IMR-90 (cell line): ENCODE measurements around the gene NFIA. TPM values are rescaled to one million over a fixed set of nuclear protein-coding genes. Genes with fewer than 3 reads are reported as not detected.

Source experiments
- ATAC-seq: fragments of 200-7000 bp; cut with Tn5 transposase; 2 replicates; pipeline ENCODE4 v1.9.1; 2020; ENCODE audit warnings: low read depth, mild to moderate bottlenecking, moderate library complexity
- BruUV-seq: library from RNA; stranded (reverse); fragments of 400-500 nt; replicated peaks from 2 replicates; lab custom pipeline; 2021; lab: Mats Ljungman, UMichigan
- CTCF ChIA-PET: fragments of 300-600 bp; formaldehyde crosslinking; extraction: SDS; loops from one replicate; lab custom pipeline; 2021; ENCODE audit warnings: antibody characterized with exemption; lab: Yijun Ruan, JAX
- POLR2A ChIA-PET: fragments of 300-600 bp; sonication (Branson Sonifier 250); formaldehyde crosslinking; loops from one replicate; lab custom pipeline; 2022; ENCODE audit warnings: antibody characterized with exemption; ENCODE audit not compliant: unreplicated experiment; lab: Charles Lee
- DNase-seq: peaks from one replicate; pipeline ENCODE4 v3.0.0; 2013
- H2AFZ ChIP-seq: replicated peaks from 2 replicates; pipeline ENCODE3; 2013; ENCODE audit warnings: low read length, mild to moderate bottlenecking; ENCODE audit not compliant: poor library complexity
- H2AK5ac ChIP-seq: 2 replicates; pipeline ENCODE4 v1.6.1; 2013; ENCODE audit warnings: low read depth, low read length, inconsistent platforms
- H2AK9ac ChIP-seq: replicated peaks from 2 replicates; pipeline ENCODE3; 2013; ENCODE audit warnings: mild to moderate bottlenecking, low read depth, low read length, moderate library complexity; ENCODE audit not compliant: poor library complexity
- H2BK120ac ChIP-seq: 2 replicates; pipeline ENCODE4 v1.6.1; 2013; ENCODE audit warnings: low read depth, low read length, inconsistent platforms
- H2BK15ac ChIP-seq: 3 replicates; pipeline ENCODE4 v1.6.1; 2013; ENCODE audit warnings: low read depth, low read length, inconsistent platforms
- H2BK20ac ChIP-seq: 2 replicates; pipeline ENCODE4 v1.6.1; 2013; ENCODE audit warnings: low read depth, mild to moderate bottlenecking, inconsistent platforms, low read length, moderate library complexity
- H2BK5ac ChIP-seq: 2 replicates; pipeline ENCODE4 v1.6.1; 2013; ENCODE audit warnings: mild to moderate bottlenecking, low read depth, low read length, inconsistent platforms; ENCODE audit not compliant: poor library complexity, severe bottlenecking
- H3K14ac ChIP-seq: replicated peaks from 2 replicates; pipeline ENCODE4 v1.6.1; 2013; ENCODE audit warnings: low read depth, low read length, inconsistent platforms
- H3K18ac ChIP-seq: 2 replicates; pipeline ENCODE4 v1.6.1; 2013; ENCODE audit warnings: low read depth, low read length, control low read depth
- H3K23ac ChIP-seq: 2 replicates; pipeline ENCODE4 v1.6.1; 2013; ENCODE audit warnings: low read depth, low read length, inconsistent platforms
- H3K27ac ChIP-seq: 2 replicates; pipeline ENCODE4 v1.5.1; 2013; ENCODE audit warnings: mild to moderate bottlenecking, control low read depth, low read length; ENCODE audit not compliant: insufficient read depth
- H3K27me3 ChIP-seq: 2 replicates; pipeline ENCODE4 v1.6.1; 2013; ENCODE audit warnings: low read length; ENCODE audit not compliant: control insufficient read depth, insufficient read depth
- H3K36me3 ChIP-seq: 2 replicates; pipeline ENCODE4 v1.6.1; 2013; ENCODE audit warnings: low read length, mixed read lengths; ENCODE audit not compliant: control insufficient read depth, insufficient read depth
- H3K4ac ChIP-seq: 2 replicates; pipeline ENCODE4 v1.6.1; 2013; ENCODE audit warnings: low read depth, low read length, inconsistent platforms
- H3K4me1 ChIP-seq: 2 replicates; pipeline ENCODE4 v1.6.1; 2013; ENCODE audit warnings: low read length, mixed read lengths; ENCODE audit not compliant: control insufficient read depth, insufficient read depth
- H3K4me2 ChIP-seq: 2 replicates; pipeline ENCODE4 v1.6.1; 2013; ENCODE audit warnings: low read depth, mild to moderate bottlenecking, control low read depth, low read length, moderate library complexity
- H3K4me3 ChIP-seq: 2 replicates; pipeline ENCODE4 v1.5.1; 2013; ENCODE audit warnings: low read depth, mild to moderate bottlenecking, control low read depth, low read length, moderate library complexity; ENCODE audit not compliant: insufficient read depth
- H3K56ac ChIP-seq: 2 replicates; pipeline ENCODE4 v1.6.1; 2013; ENCODE audit warnings: low read length, inconsistent platforms; ENCODE audit not compliant: insufficient read depth; ENCODE audit errors: extremely low read depth
- H3K79me1 ChIP-seq, 2 experiments: 2 replicates each; pipeline ENCODE4 v1.6.1; 2013; ENCODE audit warnings: low read length in 2 of 2, inconsistent platforms in 1 of 2, low read depth in 1 of 2
- H3K9ac ChIP-seq: 2 replicates; pipeline ENCODE4 v1.6.1; 2013; ENCODE audit warnings: low read depth, low read length, control low read depth
- H3K9me1 ChIP-seq: 2 replicates; pipeline ENCODE4 v1.6.1; 2013; ENCODE audit warnings: low read length, inconsistent platforms; ENCODE audit not compliant: insufficient read depth
- H3K9me3 ChIP-seq: 2 replicates; pipeline ENCODE4 v1.6.1; 2013; ENCODE audit warnings: low read length; ENCODE audit not compliant: control insufficient read depth, insufficient read depth
- H4K20me1 ChIP-seq: 2 replicates; pipeline ENCODE4 v1.6.1; 2013; ENCODE audit warnings: low read length, inconsistent platforms; ENCODE audit not compliant: insufficient read depth
- H4K5ac ChIP-seq: 2 replicates; pipeline ENCODE4 v1.6.1; 2013; ENCODE audit warnings: mild to moderate bottlenecking, low read depth, low read length, control low read depth
- H4K8ac ChIP-seq, 2 experiments: 2 replicates each; pipeline ENCODE4 v1.6.1; 2013; ENCODE audit warnings: low read depth in 2 of 2, low read length in 2 of 2, control low read depth in 1 of 2, inconsistent platforms in 1 of 2
- H4K91ac ChIP-seq: 2 replicates; pipeline ENCODE4 v1.6.1; 2013; ENCODE audit warnings: low read depth, low read length, inconsistent platforms; ENCODE audit not compliant: insufficient read depth
- CEBPB ChIP-seq: IDR thresholded peaks from 2 replicates; pipeline ENCODE4 v1.6.1; 2012; ENCODE audit warnings: low read depth, low read length, improper control_type of control experiment
- MAFK ChIP-seq: IDR thresholded peaks from 2 replicates; pipeline ENCODE4 v1.6.1; 2012; ENCODE audit warnings: low read depth, low read length, improper control_type of control experiment
- POLR2A ChIP-seq: IDR thresholded peaks from 2 replicates; pipeline ENCODE4 v1.6.1; 2012; ENCODE audit warnings: mild to moderate bottlenecking, low read depth, low read length
- RAD21 ChIP-seq: IDR thresholded peaks from 2 replicates; pipeline ENCODE4 v1.6.1; 2012; ENCODE audit warnings: low read length, improper control_type of control experiment
- RCOR1 ChIP-seq: IDR thresholded peaks from 2 replicates; pipeline ENCODE4 v1.6.1; 2012; ENCODE audit warnings: mild to moderate bottlenecking, low read length, improper control_type of control experiment; ENCODE audit not compliant: insufficient replicate concordance
- RFX5 ChIP-seq: IDR thresholded peaks from 2 replicates; pipeline ENCODE4 v1.8.0; 2012; ENCODE audit warnings: low read depth, mild to moderate bottlenecking, low read length, moderate library complexity
- WGBS, 2 experiments: methylation state at CpG; one replicate each; pipeline versions ENCODE4 v1.1.5 to v1.1.7; 2013; ENCODE audit warnings: missing lambda C conversion rate in 2 of 2; ENCODE audit not compliant: insufficient read length in 1 of 2; ENCODE audit errors: extremely low coverage in 2 of 2; 5-methylcytosine and 5-hydroxymethylcytosine counted together
- dilution Hi-C: fragments of 300-500 bp; cut with HindIII; formaldehyde crosslinking; loops from one replicate; pipeline ENCODE4 v1.14.3; 2018; ENCODE audit warnings: low sequenced_read_pairs; ENCODE audit not compliant: unreplicated experiment
- in situ Hi-C: fragments of 300-500 bp; cut with MboI; formaldehyde crosslinking; loops from 3 replicates; pipeline ENCODE4 v1.14.3; 2019; ENCODE audit warnings: low sequenced_read_pairs, inconsistent platforms, mixed read lengths
- intact Hi-C: fragments of 100-400 bp; cut with micrococcal nuclease; formaldehyde crosslinking; loops from 2 replicates; pipeline ENCODE4 v1.10.0; 2022
- polyA plus RNA-seq, 3 experiments: library from polyadenylated mRNA; depleted of rRNA; stranded (reverse); fragments of >200 nt; gene quantifications; 2 replicates each; pipeline ENCODE4 v1.2.3, GENCODE V29; 2012; ENCODE audit warnings: low replicate concordance in 1 of 3
- total RNA-seq: library from RNA; depleted of rRNA; stranded (reverse); fragments of >200 nt; gene quantifications from 2 replicates; pipeline ENCODE4 v1.2.3, GENCODE V29; 2012
- TF ChIP-seq, protein P1 (sequence below): fragments of 150-350 bp; IDR thresholded peaks from 2 replicates; pipeline ENCODE4 v1.6.1; 2016; ENCODE audit warnings: low read depth, mild to moderate bottlenecking, low read length, moderate library complexity, borderline replicate concordance

NFIA gene
- total and polyA plus RNA-seq, 2 of the 4 experiments (the other 2 are of a cell fraction): 1.6 to 2.2 TPM

DNA sequence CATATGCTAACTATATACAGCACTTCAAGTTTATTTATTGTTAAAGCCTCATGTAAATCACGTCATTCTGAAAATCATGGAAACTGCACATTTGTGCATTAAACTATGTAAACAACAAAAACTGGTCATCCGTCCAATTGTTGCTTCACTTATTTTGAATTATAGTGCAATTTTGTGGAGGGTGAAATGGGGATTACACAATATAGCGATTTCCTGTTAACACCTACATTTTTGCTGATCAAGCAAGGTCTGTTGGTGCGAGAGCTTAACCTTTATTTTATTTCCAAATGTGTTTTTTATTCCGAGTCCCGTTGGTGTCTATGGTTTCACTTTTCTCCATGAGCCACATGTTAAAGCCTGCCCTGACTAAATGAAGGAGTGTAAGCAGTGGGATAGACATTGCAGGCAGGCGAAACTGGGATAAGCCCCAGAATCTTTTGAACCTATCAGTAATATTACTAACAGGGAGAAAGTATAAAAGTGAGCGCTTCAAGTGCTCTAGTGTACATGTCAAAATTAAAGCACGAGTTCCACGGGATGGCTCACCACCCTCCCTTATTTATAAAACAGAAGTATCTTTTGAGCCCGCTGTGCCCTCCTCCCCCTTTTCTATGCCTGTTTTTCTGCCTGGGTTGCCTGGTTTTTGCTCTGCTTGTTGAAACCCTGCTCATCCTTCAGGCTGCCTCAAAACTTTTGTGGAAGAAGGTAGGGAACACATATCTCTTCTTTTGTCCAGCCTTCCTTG is 120.7 kb downstream of the NFIA start:
- no CpG with 5 or more reads among the region's 11 CpGs for WGBS, 2 experiments
- DNase-seq: peak; percentile 53
- H3K9me3 ChIP-seq: no peaks in the 10 kb centered on the region
- H3K4me1 ChIP-seq: peaks cover 2% of the 10 kb centered on the region; the same call in 1 of the 2 replicates
- H3K56ac ChIP-seq: no peak overlapping the region
- no peaks in the 10 kb centered on the region for H4K20me1 ChIP-seq
- H2BK5ac ChIP-seq: no peak overlapping the region
- CTCF ChIA-PET: no interaction called here
- H3K27ac ChIP-seq: peak overlapping the region; percentile 74; the same call in 1 of the 2 replicates
- peak overlapping the region; percentile 20 for H2BK20ac ChIP-seq
- in situ Hi-C loops (no loop called here), intact Hi-C loops (loop anchor here (5.0 kb wide), 1 partner anchor 249 kb away; no protein-coding TSS in a partner anchor), dilution Hi-C loops (no loop called here)
- no peak overlapping the region for H4K91ac ChIP-seq
- H2AK5ac ChIP-seq: no peak overlapping the region
- no peak overlapping the region for H3K23ac ChIP-seq
- no peak overlapping the region for H2BK15ac ChIP-seq
- H2BK120ac ChIP-seq: no peak overlapping the region
- H3K9me1 ChIP-seq: no peaks in the 10 kb centered on the region
- peak overlapping the region; percentile 87 for H3K18ac ChIP-seq
- H3K27me3 ChIP-seq: no peaks in the 10 kb centered on the region
- no peak overlapping the region for H2AFZ ChIP-seq
- peak overlapping the region; percentile 36; the same call in 1 of the 2 replicates for H3K4me3 ChIP-seq
- H4K5ac ChIP-seq: peak overlapping the region; percentile 18; the same call in 1 of the 2 replicates
- H3K4me2 ChIP-seq: peak overlapping the region; percentile 97
- H3K9ac ChIP-seq: no peak overlapping the region; the same call in 1 of the 2 replicates
- no peak overlapping the region for H3K4ac ChIP-seq
- ATAC-seq: peak; percentile 81
- no peak overlapping the region for H4K8ac ChIP-seq
- H3K79me1 ChIP-seq: no peaks in the 10 kb centered on the region
- H3K36me3 ChIP-seq: no peaks in the 10 kb centered on the region
- no peak for TF ChIP-seq RFX5
- no peak for TF ChIP-seq RAD21
- TF ChIP-seq CEBPB: peak; percentile 85
- peak; percentile 66; the same call in 1 of the 2 replicates for TF ChIP-seq MAFK
- no peak for TF ChIP-seq RCOR1
- TF ChIP-seq, protein P1, sequence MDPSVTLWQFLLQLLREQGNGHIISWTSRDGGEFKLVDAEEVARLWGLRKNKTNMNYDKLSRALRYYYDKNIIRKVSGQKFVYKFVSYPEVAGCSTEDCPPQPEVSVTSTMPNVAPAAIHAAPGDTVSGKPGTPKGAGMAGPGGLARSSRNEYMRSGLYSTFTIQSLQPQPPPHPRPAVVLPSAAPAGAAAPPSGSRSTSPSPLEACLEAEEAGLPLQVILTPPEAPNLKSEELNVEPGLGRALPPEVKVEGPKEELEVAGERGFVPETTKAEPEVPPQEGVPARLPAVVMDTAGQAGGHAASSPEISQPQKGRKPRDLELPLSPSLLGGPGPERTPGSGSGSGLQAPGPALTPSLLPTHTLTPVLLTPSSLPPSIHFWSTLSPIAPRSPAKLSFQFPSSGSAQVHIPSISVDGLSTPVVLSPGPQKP: no peak
- no peak for TF ChIP-seq POLR2A
- POLR2A ChIA-PET: no interaction called here
- H2AK9ac ChIP-seq: no peak overlapping the region
- no TSS peak for BruUV-seq
- H3K14ac ChIP-seq: 0 out of 2 replicates have a peak overlapping the region, but pooled peaks have one; percentile 48
